ENCODE measurements around the gene DCAF15. TPM values are rescaled to one million over a fixed set of nuclear protein-coding genes. Genes with fewer than 3 reads are reported as not detected.

The DCAF15 gene
- total RNA-seq, 1 donor from 2014 or later = 35.0 TPM

GRCh38 chr19:13996928-13997630 lies 44.8 kb downstream of the DCAF15 start:
- no peak for TF ChIP-seq CTCF (IDR thresholded peaks at IDR 0.05)
- Histone ChIP-seq H3K36me3 (peaks cover 0 to 9% of the 10 kb centered on the region in 2 donors), H3K27me3 (no peaks in the 10 kb centered on the region), H3K4me3 (no peak overlapping the region), H3K27ac (no peak overlapping the region), H3K4me1 (no peaks in the 10 kb centered on the region), H3K9me3 (no peaks in the 10 kb centered on the region)
- intact Hi-C loops (cut with DNase I) = no loop called here
- no peak for DNase-seq (ENCODE audit: low spot score in 2 of 2)

GRCh38 chr19:13997631-13997962 lies 45.3 kb downstream of the DCAF15 start:
- Histone ChIP-seq H3K4me3 (no peak overlapping the region), H3K27me3 (no peaks in the 10 kb centered on the region), H3K36me3 (peaks cover 0 to 8% of the 10 kb centered on the region in 2 donors), H3K4me1 (no peaks in the 10 kb centered on the region), H3K9me3 (no peaks in the 10 kb centered on the region), H3K27ac (no peak overlapping the region)
- no peak for TF ChIP-seq CTCF (IDR thresholded peaks at IDR 0.05)
- DNase-seq (ENCODE audit: low spot score in 2 of 2) = no peak
- intact Hi-C loops (cut with DNase I) = no loop called here

DNA sequence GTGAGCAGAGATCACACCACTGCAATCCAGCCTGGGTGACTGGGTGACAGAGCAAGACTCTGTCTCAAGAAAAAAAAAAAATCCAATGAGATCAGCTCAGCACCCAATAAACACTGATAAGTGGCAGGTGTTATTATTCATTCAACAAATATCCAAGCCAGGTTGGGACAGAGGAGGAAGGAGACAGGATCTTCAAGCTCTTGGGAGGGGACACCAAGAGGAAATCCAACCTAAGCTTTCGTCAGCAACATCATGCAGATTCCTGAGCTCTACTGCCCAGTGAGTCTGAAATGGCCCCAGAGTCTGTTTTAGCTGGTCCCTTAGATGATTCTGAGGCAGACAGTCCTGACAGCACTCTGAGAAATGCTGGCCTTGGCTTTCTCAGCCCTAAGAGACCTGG lies 46.1 kb downstream of the DCAF15 start:
- no peak for TF ChIP-seq CTCF (IDR thresholded peaks at IDR 0.05)
- Histone ChIP-seq H3K4me1 (peaks cover under 1 to 8% of the 10 kb centered on the region in 2 donors), H3K9me3 (no peaks in the 10 kb centered on the region), H3K36me3 (peaks cover 0 to 3% of the 10 kb centered on the region in 2 donors), H3K4me3 (no peak overlapping the region), H3K27ac (no peak overlapping the region), H3K27me3 (no peaks in the 10 kb centered on the region)
- DNase-seq (ENCODE audit: low spot score in 2 of 2) = no peak
- intact Hi-C loops (cut with DNase I) = no loop called here

DNA sequence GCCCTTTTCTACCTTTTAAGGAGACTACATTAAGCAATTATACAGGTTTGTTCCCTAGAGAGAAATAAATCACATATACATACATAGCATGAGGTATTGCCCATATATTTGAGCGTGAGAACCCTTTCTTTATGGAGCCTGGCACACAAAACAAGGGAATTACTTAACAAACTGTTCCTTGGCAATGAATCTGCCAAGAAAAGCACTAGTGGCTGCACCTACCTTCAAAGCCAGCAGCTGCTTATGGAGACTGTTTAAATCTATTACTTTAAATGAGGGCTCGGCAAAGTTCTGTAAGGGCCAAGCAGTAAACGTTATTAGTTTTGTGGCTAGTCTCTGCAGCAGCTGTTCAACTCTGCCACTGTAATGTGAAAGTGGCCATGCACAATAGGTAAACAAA lies 46.8 kb downstream of the DCAF15 start:
- no peak for TF ChIP-seq CTCF (IDR thresholded peaks at IDR 0.05)
- peaks cover 0 to 3% of the 10 kb centered on the region in 2 donors for H3K36me3 ChIP-seq
- no peak for DNase-seq (ENCODE audit: low spot score in 2 of 2)

DNA sequence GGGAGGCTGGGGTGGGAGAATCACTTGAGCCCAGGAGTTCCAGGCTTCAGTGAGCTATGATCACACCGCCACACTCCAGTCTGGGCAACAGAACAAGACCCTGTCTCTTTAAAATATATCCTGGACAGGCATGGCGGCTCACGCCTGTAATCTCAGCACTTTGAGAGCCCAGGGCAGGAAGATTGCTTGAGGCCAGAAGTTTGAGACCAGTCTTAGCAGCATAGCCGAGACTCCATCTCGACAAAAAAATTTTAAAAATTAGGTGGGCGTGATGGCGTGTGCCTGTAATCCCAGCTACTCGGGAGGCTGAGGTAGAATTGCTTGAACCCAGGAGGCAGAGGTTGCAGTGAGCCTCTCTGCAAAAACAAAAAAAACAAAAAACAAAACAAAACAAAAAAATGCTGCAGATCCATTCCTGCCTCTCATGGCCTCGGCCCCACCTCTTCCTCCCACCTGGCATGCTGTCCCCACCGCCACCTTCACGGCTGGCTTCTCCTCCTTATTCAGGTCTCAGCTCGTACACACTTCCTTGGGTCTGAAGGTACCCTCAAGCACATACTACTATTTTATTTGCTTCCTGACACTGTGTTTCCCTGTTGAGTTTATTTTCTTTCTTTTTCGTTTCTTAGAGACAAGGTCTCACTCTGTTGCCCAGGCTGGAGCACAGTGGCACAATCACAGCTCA lies 48.5 kb downstream of the DCAF15 start:
- Histone ChIP-seq H3K4me1 (peaks cover 16 to 23% of the 10 kb centered on the region in 2 donors), H3K27ac (no peak overlapping the region), H3K36me3 (peaks cover 0 to 3% of the 10 kb centered on the region in 2 donors), H3K9me3 (no peaks in the 10 kb centered on the region), H3K4me3 (no peak overlapping the region), H3K27me3 (no peaks in the 10 kb centered on the region)
- TF ChIP-seq CTCF (IDR thresholded peaks at IDR 0.05) = no peak
- no peak for DNase-seq (ENCODE audit: low spot score in 2 of 2)
- intact Hi-C loops (cut with DNase I) = loop anchor here (10.0 kb wide), 3 partner anchors 846 to 1206 kb away; partner anchors contain the start of genes CALR, FARSA, IER2 and JUNB

More for the DNA sequence above, 46.8 kb downstream of the DCAF15 start:
- Histone ChIP-seq H3K4me1 (peaks cover 7 to 14% of the 10 kb centered on the region in 2 donors), H3K9me3 (no peaks in the 10 kb centered on the region), H3K27me3 (no peaks in the 10 kb centered on the region), H3K27ac (no peak overlapping the region), H3K4me3 (no peak overlapping the region)
- intact Hi-C loops (cut with DNase I) = no loop called here
